HG03175 (cell line): ENCODE measurements around the gene DLGAP1.
"Not testable (repeated sequence)": the region's sequence is repeated elsewhere in the genome, so short reads cannot be mapped to it uniquely, and the experiment has no call there.

Experiments
- ATAC-seq: cut with Tn5 transposase; IDR thresholded peaks from one replicate; pipeline ENCODE4 v1.9.1; 2021; ENCODE audit warnings: mild to moderate bottlenecking, moderate library complexity; ENCODE audit not compliant: unreplicated experiment

Gene DLGAP1

GRCh38 chr18:3652380-3653262 is 802.5 kb downstream of the DLGAP1 start:
- ATAC-seq: no peak

DNA sequence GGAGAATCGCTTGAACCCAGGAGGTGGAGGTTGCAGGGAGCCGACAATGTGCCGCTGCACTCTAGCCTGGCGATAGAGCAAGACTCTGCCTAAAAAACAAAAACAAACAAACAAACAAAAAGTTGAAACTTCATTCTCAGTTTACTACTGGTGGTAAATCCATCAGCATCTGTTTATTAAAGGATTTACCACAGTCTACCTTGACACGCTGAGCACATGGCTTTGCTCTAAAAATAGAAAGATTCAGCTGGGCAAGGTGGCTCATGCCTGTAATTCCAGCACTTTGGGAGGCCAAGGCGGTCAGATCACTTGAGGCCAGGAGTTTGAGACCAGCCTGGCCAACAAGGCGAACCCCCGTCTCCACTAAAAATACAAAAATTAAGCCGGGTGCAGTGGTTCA is 803.8 kb downstream of the DLGAP1 start:
- no peak for ATAC-seq

DNA sequence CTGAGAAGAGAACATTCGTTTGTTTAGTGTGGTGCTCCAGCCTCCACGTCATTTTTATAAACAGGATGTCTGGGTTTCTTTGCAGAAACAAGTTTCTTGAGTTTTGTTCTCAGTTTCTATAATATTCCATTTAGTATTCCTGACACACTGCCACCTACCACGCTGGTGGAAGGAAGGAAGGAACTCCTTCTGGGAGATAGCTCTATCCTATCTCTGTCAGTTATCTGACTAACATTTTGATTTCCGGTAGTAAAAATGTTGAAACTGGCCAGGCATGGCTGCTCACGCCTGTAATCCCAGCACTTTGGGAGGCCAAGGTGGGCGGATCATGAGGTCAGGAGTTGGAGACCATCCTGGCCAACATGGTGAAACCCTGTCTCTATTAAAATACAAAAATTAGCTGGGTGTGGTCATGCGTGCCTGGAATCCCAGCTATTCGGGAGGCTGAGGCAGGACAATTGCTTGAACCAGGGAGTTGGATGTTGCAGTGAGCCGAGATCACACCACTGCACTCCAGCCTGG is 804.5 kb downstream of the DLGAP1 start:
- not testable (repeated sequence) for ATAC-seq

DNA sequence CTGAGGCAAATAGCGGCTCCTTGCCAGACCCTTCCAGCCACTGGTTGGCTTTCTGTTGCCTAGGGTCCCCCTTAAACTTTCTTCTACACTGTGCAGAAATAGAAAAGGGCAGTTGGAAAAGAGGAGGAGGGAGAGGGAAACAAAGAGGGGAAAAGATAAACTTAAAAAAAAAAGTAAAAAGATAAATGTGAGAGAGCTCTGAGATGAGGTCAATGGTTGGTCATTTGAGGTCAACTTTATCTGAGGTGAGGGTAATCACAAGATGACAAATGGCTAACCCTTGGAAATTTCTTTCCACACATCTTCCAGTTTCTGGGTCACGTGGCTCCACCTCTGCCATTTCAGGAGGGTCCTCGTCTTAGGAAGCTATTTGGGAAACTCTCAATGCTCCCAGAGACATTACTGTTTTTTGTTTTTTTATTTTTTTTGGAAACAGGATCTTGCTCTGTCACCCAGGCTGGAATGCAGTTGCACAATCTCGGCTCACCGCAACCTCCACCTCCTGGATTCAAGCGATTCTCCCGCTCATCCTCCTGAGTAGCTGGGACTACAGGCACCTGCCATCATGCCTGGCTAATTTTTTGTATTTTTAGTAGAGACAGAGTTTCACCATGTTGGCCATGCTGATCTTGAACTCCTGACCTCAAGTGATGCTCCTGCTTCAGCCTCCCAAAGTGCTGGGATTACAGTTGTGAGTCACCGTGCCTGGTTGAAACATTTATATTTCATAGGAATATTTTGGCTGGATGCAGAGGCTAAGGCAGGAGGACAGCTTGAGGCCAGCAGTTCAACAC is 805.3 kb downstream of the DLGAP1 start:
- ATAC-seq: no peak

DNA sequence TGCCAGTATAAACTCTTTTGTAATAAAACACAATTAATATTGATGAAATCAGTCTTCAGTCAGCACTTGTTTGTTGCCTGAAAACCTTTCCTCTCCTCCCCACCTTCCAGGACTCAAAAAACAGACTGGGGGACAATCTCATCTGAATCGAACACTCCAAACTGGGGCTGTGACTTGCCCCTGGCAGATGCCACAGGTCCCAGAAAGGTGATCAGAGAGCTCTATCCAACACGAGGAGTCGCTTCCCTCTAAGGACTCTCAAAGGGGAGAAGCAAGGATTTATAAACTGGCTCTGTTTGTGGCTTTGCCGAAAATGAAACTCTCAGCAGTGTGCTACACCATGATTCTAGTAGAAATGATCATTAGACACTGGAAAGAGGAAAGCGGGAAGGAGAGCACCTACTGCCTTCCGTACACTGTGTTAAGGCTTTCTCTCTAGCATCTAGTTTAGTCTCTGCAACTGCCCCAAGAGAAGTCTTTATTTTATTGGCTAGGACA is 805.9 kb downstream of the DLGAP1 start:
- ATAC-seq: no peak

- no peak for ATAC-seq
These were observed 806.5 kb downstream of the DLGAP1 start for GRCh38 chr18:3648641-3649040.

DNA sequence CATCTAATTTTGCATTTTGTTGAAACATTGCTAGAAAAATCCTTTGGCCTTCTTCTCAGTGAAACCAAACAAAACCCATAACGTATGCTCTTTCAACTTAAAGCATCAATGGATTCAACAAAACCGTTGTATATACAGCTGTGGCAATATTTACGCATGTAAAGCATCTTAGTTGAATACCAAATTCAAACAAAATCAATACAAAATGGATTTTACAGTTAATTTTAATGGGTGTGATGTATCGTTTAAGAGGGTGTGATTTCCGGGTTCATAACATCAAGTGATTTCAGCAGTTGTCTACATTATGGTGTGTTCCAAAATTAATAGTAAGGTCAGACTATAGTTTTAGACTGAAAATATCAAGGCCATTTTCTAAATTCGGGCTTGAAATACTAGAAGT is 806.9 kb downstream of the DLGAP1 start:
- no peak for ATAC-seq

GRCh38 chr18:3647636-3648035 is 807.5 kb downstream of the DLGAP1 start:
- no peak for ATAC-seq

GRCh38 chr18:3645384-3646156 is 809.5 kb downstream of the DLGAP1 start:
- no peak for ATAC-seq

DNA sequence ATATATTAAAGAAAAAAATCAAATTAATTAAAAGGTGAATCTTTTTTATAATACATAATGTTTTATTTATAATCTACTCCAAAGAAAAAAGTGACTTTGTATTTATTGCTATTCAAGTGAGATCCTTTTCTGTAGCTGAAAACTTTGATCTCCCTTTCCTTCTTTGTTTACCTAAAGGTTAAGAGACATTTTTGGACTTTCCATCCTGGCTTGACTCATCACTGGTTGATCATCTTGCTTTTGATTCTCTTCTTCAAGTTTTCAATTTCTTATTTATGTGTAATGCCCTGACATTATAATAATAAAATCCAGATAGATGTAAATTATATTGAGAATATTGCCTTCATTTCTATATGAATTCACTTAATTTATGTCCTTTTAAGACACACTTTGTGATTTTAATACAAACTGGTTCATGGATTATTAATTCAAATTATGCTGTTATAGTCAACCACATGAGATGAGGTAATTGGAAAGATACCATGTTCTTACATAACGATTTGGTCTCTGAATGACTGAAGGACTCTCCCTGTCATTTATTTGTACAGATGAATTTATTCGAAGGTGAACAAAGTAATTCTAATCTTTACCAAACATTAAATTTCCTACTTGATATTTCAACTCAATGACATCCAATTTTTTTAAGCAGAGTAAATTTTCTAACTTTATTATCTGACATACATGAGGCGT is 820.7 kb downstream of the DLGAP1 start:
- ATAC-seq: no peak

DNA sequence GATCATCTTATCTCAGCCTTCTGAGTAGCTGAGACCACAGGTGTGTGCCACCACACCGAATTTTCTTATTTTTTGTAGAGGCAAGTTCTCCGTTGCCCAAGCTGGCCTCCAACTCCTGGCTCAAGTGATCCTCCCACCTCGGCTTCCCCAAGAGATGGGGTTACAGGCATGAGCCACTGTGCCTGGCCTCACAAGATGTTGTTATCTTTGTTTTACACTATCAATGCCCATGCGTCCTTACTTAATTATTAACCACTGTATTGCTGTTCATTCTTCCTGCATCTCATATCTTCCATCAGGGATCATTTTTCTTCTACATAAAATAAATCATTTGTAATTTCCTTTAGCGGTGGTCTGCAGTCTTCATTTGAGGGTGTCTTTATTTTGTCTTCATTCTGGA is 823.2 kb downstream of the DLGAP1 start:
- no peak for ATAC-seq

DNA sequence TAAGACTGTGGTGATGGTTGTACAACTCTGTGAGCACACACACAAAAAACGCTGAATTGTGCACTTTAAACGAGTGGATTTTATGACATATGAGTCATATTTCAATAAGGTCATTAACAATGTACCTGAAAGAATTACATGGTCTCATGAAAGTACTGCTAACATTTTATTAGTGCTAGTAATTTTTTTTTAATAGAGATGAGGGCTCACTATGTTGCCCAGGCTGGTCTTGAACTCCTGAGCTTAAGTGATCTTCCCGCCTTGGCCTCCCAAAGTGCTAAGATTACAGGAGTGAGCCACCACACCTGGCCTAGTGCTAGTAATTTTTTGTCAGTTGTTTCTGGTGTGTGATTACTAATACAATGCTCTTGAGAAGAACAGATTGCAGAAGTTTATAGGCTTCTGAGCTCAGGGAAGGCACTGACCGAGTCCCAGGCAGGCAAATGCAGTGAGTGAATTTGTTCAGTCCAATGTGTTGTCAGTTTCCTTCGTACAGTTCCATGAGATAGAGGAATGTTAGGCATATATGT is 828.1 kb downstream of the DLGAP1 start:
- no peak for ATAC-seq

- no peak for ATAC-seq
These were observed 829.4 kb downstream of the DLGAP1 start for GRCh38 chr18:3625742-3626091.

GRCh38 chr18:3624935-3625741 is 830.0 kb downstream of the DLGAP1 start:
- no peak for ATAC-seq

- no peak for ATAC-seq
These were observed 830.6 kb downstream of the DLGAP1 start for GRCh38 chr18:3624546-3624934.

DNA sequence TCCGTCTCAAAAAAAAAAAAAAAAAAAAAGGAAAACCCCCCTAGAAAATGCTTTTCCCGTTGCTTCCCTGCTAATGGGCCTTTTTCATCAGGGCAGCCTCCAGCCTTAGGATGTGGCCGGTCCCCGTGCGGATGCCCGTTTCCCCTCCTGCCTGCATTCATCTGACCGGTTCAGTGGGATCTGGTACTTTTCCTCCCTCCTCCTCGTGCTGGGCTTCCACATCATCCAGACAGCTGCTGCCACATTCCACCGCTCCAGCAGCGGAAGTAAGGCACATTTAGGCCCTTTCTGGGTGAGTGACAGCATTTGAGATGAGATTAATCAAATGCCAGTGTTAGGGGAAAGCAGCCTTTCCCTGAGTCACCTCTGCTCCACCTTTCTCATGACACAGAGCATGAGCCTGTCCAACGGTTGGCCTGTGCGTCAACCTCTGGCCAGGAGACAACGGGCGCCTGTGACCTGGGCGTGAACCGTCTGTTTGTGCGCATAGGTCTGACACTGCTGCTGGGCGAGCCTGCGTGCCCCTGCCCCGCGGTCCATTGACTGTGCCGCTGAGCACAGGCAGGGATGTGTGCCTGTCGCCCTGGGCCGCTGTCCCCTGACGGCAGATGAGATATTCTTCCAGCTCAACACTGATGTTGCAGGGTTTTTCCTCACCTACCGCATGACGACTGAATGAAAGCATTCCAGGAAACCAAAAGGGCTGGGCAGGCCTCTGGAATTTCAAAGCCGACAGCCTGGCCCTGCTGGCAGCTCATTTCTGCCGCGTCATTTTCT is 831.1 kb downstream of the DLGAP1 start:
- ATAC-seq: no peak

- ATAC-seq: no peak
These were observed 834.7 kb downstream of the DLGAP1 start for GRCh38 chr18:3620146-3621119.
